HG03342 (cell line): Measurements from ENCODE around the gene SH3PXD2B.

Experiments
- ATAC-seq: cut with Tn5 transposase; IDR thresholded peaks from one replicate; pipeline ENCODE4 v1.9.1; 2021; ENCODE audit warnings: mild to moderate bottlenecking, moderate library complexity; ENCODE audit not compliant: unreplicated experiment

Gene SH3PXD2B

GRCh38 chr5:172454358-172455086, at the start of gene SH3PXD2B:
SH3PXD2B (minus strand) TSS chr5:172454525; CDS start chr5:172454352, 173 bp downstream.
- ATAC-seq = peak; percentile 59

GRCh38 chr5:172502969-172503368, 48.6 kb upstream of the SH3PXD2B start:
- no peak for ATAC-seq

- no peak for ATAC-seq
Observed at GRCh38 chr5:172502410-172502809, 48.1 kb upstream of the SH3PXD2B start.

- no peak for ATAC-seq
Observed at GRCh38 chr5:172501708-172502320, 47.5 kb upstream of the SH3PXD2B start.

- ATAC-seq = no peak
Observed at GRCh38 chr5:172499287-172499686, 45.0 kb upstream of the SH3PXD2B start.

GRCh38 chr5:172498431-172499129, 44.3 kb upstream of the SH3PXD2B start:
- ATAC-seq = no peak

GRCh38 chr5:172497591-172498255, 43.4 kb upstream of the SH3PXD2B start:
- ATAC-seq = no peak

GRCh38 chr5:172496671-172497371, 42.5 kb upstream of the SH3PXD2B start:
- no peak for ATAC-seq

GRCh38 chr5:172494630-172495505, 40.5 kb upstream of the SH3PXD2B start:
- no peak for ATAC-seq

- ATAC-seq = no peak
Observed at GRCh38 chr5:172493906-172494305, 39.6 kb upstream of the SH3PXD2B start.

- no peak for ATAC-seq
Observed at GRCh38 chr5:172493461-172493860, 39.1 kb upstream of the SH3PXD2B start.

GRCh38 chr5:172493002-172493401, 38.7 kb upstream of the SH3PXD2B start:
- no peak for ATAC-seq

- ATAC-seq = no peak
Observed at GRCh38 chr5:172492097-172492840, 37.9 kb upstream of the SH3PXD2B start.

GRCh38 chr5:172491481-172491880, 37.2 kb upstream of the SH3PXD2B start:
- ATAC-seq = no peak

- no peak for ATAC-seq
Observed at GRCh38 chr5:172490514-172491461, 36.5 kb upstream of the SH3PXD2B start.

- no peak for ATAC-seq
Observed at GRCh38 chr5:172488221-172488620, 33.9 kb upstream of the SH3PXD2B start.

- no peak for ATAC-seq
Observed at GRCh38 chr5:172487671-172488070, 33.3 kb upstream of the SH3PXD2B start.

- ATAC-seq = no peak
Observed at GRCh38 chr5:172486912-172487311, 32.6 kb upstream of the SH3PXD2B start.
